SK-N-SH treated with all-trans-retinoic acid at 6 μM for 48 hours (cell line): Measurements from ENCODE around the gene FAM217B.

Experiments used
- ATAC-seq: fragments of 200-7000 bp; cut with Tn5 transposase; 3 replicates; pipeline ENCODE4 v1.9.1; 2020; ENCODE audit warnings: mild to moderate bottlenecking, moderate library complexity
- ARNTL ChIP-seq: fragments of 450-650 bp; formaldehyde crosslinking; IDR thresholded peaks from 2 replicates; pipeline ENCODE4 v1.5.0; 2020; ENCODE audit warnings: low read depth, mild to moderate bottlenecking, moderate library complexity, borderline replicate concordance
- CSDC2 ChIP-seq: fragments of 250-450 bp; sonication (Bioruptor Pico); IDR thresholded peaks from 2 replicates; pipeline ENCODE4 v1.5.0; 2020; ENCODE audit warnings: mild to moderate bottlenecking, moderate library complexity
- ESRRG ChIP-seq: fragments of 250-450 bp; sonication (Bioruptor Pico); IDR thresholded peaks from 2 replicates; pipeline ENCODE4 v1.6.1; 2021; ENCODE audit warnings: mild to moderate bottlenecking
- GLIS3 ChIP-seq: fragments of 250-450 bp; sonication (Bioruptor Pico); IDR thresholded peaks from 2 replicates; pipeline ENCODE4 v1.5.0; 2020; ENCODE audit warnings: mild to moderate bottlenecking, moderate library complexity
- ISL1 ChIP-seq: fragments of 250-450 bp; sonication (Bioruptor Pico); IDR thresholded peaks from 2 replicates; pipeline ENCODE4 v2.1.2; 2022; ENCODE audit warnings: mild to moderate bottlenecking, moderate library complexity
- OSR1 ChIP-seq: fragments of 250-450 bp; sonication (Bioruptor Pico); IDR thresholded peaks from 2 replicates; pipeline ENCODE4 v1.8.0; 2022; ENCODE audit warnings: moderate library complexity, mild to moderate bottlenecking, inconsistent platforms
- PPARA ChIP-seq: fragments of 250-450 bp; sonication (Bioruptor Pico); IDR thresholded peaks from 2 replicates; pipeline ENCODE4 v1.5.0; 2020; ENCODE audit warnings: mild to moderate bottlenecking, borderline replicate concordance
- RARB ChIP-seq: fragments of 250-450 bp; sonication (Bioruptor Pico); IDR thresholded peaks from 2 replicates; pipeline ENCODE4 v1.8.0; 2021; ENCODE audit warnings: mild to moderate bottlenecking, moderate library complexity
- TCF4 ChIP-seq: fragments of 250-450 bp; sonication (Bioruptor Pico); IDR thresholded peaks from 2 replicates; pipeline ENCODE4 v1.8.0; 2021; ENCODE audit warnings: mild to moderate bottlenecking, moderate library complexity, borderline replicate concordance
- TOX ChIP-seq: fragments of 250-450 bp; sonication (Bioruptor Pico); IDR thresholded peaks from 2 replicates; pipeline ENCODE4 v1.8.0; 2021; ENCODE audit warnings: mild to moderate bottlenecking, moderate library complexity, borderline replicate concordance
- ZC3H10 ChIP-seq: fragments of 250-450 bp; sonication (Bioruptor Pico); IDR thresholded peaks from 2 replicates; pipeline ENCODE4 v1.5.1; 2021; ENCODE audit warnings: mild to moderate bottlenecking, moderate library complexity
- ZFP3 ChIP-seq: fragments of 250-450 bp; sonication (Bioruptor Pico); IDR thresholded peaks from 2 replicates; pipeline ENCODE4 v1.5.0; 2020; ENCODE audit warnings: mild to moderate bottlenecking, moderate library complexity
- ZFP30 ChIP-seq: fragments of 450-650 bp; formaldehyde crosslinking; IDR thresholded peaks from 2 replicates; pipeline ENCODE4 v1.5.0; 2022; ENCODE audit warnings: mild to moderate bottlenecking, moderate library complexity
- ZNF565 ChIP-seq: fragments of 450-650 bp; formaldehyde crosslinking; conservative IDR thresholded peaks from 2 replicates; pipeline ENCODE4 v1.5.0; 2020; ENCODE audit warnings: low read depth, mild to moderate bottlenecking, moderate library complexity
- ZNF70 ChIP-seq: fragments of 450-650 bp; formaldehyde crosslinking; IDR thresholded peaks from 2 replicates; pipeline ENCODE4 v1.5.0; 2020; ENCODE audit warnings: mild to moderate bottlenecking, moderate library complexity
- ZNF8 ChIP-seq: fragments of 450-650 bp; formaldehyde crosslinking; IDR thresholded peaks from 2 replicates; pipeline ENCODE4 v1.5.0; 2020; ENCODE audit warnings: mild to moderate bottlenecking, moderate library complexity
- TF ChIP-seq, protein P1 (sequence below): fragments of 250-450 bp; sonication (Bioruptor Pico); IDR thresholded peaks from 2 replicates; pipeline ENCODE4 v1.8.0; 2020; ENCODE audit warnings: mild to moderate bottlenecking, moderate library complexity, borderline replicate concordance
- TF ChIP-seq, protein P2 (sequence below): fragments of 250-450 bp; sonication (Bioruptor Pico); IDR thresholded peaks from 2 replicates; pipeline ENCODE4 v1.5.0; 2020; ENCODE audit warnings: mild to moderate bottlenecking, moderate library complexity
- TF ChIP-seq, protein P3 (sequence below): fragments of 250-450 bp; sonication (Bioruptor Pico); IDR thresholded peaks from 2 replicates; pipeline ENCODE4 v1.5.1; 2020; ENCODE audit warnings: low read depth, mild to moderate bottlenecking, moderate library complexity
- TF ChIP-seq, protein P4 (sequence below): fragments of 250-450 bp; sonication (Bioruptor Pico); IDR thresholded peaks from 2 replicates; pipeline ENCODE4 v1.8.0; 2021; ENCODE audit warnings: low read depth, mild to moderate bottlenecking, moderate library complexity, borderline replicate concordance
- TF ChIP-seq, protein P5 (sequence below): fragments of 250-450 bp; sonication (Bioruptor Pico); IDR thresholded peaks from 2 replicates; pipeline ENCODE4 v1.5.1; 2021; ENCODE audit warnings: mild to moderate bottlenecking, moderate library complexity

FAM217B gene

DNA sequence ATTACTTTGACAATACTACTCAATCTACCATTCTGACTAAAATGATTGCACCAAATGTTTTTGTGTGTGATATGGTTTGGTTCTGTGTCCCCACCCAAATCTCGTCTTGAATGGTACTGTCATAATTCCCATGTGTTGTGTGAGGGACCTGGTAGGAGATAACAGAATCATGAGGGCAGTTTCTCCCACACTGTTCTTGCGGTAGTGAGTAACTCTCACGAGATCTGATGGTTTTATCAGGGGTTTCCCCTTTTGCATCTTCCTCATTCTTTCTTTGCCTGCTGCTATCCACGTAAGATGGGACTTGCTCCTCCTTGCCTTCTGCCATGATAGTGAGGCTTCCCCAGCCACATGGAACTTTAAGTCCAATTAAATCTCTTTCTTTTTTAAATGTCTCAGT is 27.6 kb upstream of the FAM217B start:
- TF ChIP-seq ESRRG (no peak), ZC3H10 (CRISPR knock-in tag) (no peak), RARB (no peak), ZNF565 (CRISPR knock-in tag) (no peak), ZNF70 (CRISPR knock-in tag) (no peak), OSR1 (no peak), CSDC2 (CRISPR knock-in tag) (no peak), PPARA (no peak), ZFP3 (no peak), ISL1 (CRISPR knock-in tag) (no peak), ZNF8 (no peak), ARNTL (no peak), TCF4 (CRISPR knock-in tag) (no peak), TOX (CRISPR knock-in tag) (no peak)
- TF ChIP-seq, protein P1, sequence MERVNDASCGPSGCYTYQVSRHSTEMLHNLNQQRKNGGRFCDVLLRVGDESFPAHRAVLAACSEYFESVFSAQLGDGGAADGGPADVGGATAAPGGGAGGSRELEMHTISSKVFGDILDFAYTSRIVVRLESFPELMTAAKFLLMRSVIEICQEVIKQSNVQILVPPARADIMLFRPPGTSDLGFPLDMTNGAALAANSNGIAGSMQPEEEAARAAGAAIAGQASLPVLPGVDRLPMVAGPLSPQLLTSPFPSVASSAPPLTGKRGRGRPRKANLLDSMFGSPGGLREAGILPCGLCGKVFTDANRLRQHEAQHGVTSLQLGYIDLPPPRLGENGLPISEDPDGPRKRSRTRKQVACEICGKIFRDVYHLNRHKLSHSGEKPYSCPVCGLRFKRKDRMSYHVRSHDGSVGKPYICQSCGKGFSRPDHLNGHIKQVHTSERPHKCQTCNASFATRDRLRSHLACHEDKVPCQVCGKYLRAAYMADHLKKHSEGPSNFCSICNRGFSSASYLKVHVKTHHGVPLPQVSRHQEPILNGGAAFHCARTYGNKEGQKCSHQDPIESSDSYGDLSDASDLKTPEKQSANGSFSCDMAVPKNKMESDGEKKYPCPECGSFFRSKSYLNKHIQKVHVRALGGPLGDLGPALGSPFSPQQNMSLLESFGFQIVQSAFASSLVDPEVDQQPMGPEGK (CRISPR knock-in tag): no peak
- TF ChIP-seq, protein P2, sequence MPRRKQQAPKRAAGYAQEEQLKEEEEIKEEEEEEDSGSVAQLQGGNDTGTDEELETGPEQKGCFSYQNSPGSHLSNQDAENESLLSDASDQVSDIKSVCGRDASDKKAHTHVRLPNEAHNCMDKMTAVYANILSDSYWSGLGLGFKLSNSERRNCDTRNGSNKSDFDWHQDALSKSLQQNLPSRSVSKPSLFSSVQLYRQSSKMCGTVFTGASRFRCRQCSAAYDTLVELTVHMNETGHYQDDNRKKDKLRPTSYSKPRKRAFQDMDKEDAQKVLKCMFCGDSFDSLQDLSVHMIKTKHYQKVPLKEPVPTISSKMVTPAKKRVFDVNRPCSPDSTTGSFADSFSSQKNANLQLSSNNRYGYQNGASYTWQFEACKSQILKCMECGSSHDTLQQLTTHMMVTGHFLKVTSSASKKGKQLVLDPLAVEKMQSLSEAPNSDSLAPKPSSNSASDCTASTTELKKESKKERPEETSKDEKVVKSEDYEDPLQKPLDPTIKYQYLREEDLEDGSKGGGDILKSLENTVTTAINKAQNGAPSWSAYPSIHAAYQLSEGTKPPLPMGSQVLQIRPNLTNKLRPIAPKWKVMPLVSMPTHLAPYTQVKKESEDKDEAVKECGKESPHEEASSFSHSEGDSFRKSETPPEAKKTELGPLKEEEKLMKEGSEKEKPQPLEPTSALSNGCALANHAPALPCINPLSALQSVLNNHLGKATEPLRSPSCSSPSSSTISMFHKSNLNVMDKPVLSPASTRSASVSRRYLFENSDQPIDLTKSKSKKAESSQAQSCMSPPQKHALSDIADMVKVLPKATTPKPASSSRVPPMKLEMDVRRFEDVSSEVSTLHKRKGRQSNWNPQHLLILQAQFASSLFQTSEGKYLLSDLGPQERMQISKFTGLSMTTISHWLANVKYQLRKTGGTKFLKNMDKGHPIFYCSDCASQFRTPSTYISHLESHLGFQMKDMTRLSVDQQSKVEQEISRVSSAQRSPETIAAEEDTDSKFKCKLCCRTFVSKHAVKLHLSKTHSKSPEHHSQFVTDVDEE (CRISPR knock-in tag): no peak
- TF ChIP-seq, protein P3, sequence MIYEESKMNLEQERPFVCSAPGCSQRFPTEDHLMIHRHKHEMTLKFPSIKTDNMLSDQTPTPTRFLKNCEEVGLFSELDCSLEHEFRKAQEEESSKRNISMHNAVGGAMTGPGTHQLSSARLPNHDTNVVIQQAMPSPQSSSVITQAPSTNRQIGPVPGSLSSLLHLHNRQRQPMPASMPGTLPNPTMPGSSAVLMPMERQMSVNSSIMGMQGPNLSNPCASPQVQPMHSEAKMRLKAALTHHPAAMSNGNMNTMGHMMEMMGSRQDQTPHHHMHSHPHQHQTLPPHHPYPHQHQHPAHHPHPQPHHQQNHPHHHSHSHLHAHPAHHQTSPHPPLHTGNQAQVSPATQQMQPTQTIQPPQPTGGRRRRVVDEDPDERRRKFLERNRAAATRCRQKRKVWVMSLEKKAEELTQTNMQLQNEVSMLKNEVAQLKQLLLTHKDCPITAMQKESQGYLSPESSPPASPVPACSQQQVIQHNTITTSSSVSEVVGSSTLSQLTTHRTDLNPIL (CRISPR knock-in tag): no peak
- no peak for ATAC-seq

DNA sequence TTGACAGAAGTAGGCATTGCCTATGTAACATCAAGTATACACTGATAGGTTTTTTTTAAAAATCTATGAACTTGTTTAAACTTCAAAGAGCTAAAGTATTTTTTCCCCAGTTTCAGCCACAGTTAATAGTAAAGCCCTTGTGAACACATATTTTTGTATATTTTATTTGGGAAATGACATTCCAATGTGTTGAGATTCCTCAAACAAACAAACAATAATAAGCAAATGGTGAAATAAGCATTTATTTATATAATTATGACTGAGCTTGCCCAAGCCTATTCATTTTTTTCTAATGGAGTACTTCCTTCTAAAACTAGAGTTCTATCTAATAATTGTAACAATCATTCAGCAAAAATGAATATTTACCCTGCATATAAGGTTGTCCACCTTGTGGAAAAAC is 19.2 kb upstream of the FAM217B start:
- ATAC-seq: no peak
- TF ChIP-seq ZC3H10 (CRISPR knock-in tag): no peak

DNA sequence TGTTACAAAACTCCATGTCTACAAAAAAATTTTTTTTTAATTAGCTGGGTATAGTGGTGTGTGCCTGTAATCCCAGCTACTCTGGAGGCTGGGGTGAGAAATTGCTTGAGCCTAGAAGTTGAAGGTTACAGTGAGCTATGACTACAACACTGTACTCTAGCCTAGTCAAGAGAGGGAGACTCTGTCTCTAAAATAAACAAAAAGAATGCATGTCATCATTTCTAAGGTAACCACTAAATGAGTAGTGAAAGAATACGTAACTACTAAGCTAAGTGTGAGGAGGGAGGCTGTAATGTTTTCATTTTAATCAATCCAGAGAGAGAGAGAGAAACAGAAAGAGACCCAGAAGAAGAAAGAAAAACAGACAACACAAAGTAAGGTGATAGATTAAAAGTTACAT is 16.7 kb upstream of the FAM217B start:
- no peak for ATAC-seq
- TF ChIP-seq, protein P4, sequence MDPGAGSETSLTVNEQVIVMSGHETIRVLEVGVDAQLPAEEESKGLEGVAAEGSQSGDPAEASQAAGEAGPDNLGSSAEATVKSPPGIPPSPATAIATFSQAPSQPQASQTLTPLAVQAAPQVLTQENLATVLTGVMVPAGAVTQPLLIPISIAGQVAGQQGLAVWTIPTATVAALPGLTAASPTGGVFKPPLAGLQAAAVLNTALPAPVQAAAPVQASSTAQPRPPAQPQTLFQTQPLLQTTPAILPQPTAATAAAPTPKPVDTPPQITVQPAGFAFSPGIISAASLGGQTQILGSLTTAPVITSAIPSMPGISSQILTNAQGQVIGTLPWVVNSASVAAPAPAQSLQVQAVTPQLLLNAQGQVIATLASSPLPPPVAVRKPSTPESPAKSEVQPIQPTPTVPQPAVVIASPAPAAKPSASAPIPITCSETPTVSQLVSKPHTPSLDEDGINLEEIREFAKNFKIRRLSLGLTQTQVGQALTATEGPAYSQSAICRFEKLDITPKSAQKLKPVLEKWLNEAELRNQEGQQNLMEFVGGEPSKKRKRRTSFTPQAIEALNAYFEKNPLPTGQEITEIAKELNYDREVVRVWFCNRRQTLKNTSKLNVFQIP: no peak
- TF ChIP-seq ZFP30 (CRISPR knock-in tag): no peak
- no peak for TF ChIP-seq ZC3H10 (CRISPR knock-in tag)
- TF ChIP-seq ZFP3: no peak

DNA sequence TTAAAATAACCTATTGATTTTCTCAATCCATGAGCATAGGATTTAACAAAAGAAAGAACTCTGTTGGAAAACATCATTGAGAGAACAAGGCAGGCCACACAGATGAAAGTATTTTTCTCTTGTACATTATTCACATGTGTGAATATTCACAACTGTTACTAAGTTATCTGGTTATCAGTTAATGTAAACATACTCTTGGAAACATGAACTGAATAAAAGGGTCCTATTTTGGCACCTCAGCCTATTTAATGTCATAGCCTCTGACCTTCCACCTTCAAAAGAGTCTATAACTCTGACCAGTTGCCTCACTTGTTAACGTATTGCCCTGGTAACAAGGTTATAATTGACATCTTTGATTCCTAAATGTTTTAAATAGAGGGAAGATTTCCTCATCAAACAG is 14.8 kb upstream of the FAM217B start:
- TF ChIP-seq, protein P3 (CRISPR knock-in tag): no peak
- no peak for TF ChIP-seq ARNTL
- TF ChIP-seq, protein P1 (CRISPR knock-in tag): no peak
- no peak for TF ChIP-seq GLIS3 (CRISPR knock-in tag)
- no peak for TF ChIP-seq ZNF8
- TF ChIP-seq ZNF565 (CRISPR knock-in tag): no peak
- TF ChIP-seq, protein P5, sequence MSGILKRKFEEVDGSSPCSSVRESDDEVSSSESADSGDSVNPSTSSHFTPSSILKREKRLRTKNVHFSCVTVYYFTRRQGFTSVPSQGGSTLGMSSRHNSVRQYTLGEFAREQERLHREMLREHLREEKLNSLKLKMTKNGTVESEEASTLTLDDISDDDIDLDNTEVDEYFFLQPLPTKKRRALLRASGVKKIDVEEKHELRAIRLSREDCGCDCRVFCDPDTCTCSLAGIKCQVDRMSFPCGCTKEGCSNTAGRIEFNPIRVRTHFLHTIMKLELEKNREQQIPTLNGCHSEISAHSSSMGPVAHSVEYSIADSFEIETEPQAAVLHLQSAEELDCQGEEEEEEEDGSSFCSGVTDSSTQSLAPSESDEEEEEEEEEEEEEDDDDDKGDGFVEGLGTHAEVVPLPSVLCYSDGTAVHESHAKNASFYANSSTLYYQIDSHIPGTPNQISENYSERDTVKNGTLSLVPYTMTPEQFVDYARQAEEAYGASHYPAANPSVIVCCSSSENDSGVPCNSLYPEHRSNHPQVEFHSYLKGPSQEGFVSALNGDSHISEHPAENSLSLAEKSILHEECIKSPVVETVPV (CRISPR knock-in tag): no peak
- TF ChIP-seq OSR1: no peak
- TF ChIP-seq ZNF70 (CRISPR knock-in tag): no peak
- TF ChIP-seq PPARA: no peak
- no peak for TF ChIP-seq TOX (CRISPR knock-in tag)
- TF ChIP-seq RARB: no peak
- no peak for TF ChIP-seq ZFP3
- TF ChIP-seq CSDC2 (CRISPR knock-in tag): no peak
- no peak for ATAC-seq
